ENCODE measurements around the gene CFAP91.
"Not testable (repeated sequence)": the region's sequence is repeated elsewhere in the genome, so short reads cannot be mapped to it uniquely, and the experiment has no call there.

Gene CFAP91

DNA sequence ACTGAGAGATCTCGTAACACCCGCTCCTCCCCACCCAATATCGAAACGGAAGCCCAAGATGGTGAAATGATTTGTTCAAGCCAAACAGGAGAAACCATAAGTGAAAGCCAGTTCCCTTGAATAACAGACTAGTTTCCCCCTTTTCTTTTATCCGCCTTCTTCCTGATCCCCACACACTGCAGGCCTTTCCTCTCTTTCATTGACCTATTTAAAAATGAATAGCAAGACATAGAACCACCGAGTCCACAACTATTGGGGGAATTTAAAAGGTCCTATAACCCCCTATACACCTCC is 25.2 kb upstream of the CFAP91 start:
- DNase-seq (ENCODE audit: low read depth in 3 of 3) = no peak

DNA sequence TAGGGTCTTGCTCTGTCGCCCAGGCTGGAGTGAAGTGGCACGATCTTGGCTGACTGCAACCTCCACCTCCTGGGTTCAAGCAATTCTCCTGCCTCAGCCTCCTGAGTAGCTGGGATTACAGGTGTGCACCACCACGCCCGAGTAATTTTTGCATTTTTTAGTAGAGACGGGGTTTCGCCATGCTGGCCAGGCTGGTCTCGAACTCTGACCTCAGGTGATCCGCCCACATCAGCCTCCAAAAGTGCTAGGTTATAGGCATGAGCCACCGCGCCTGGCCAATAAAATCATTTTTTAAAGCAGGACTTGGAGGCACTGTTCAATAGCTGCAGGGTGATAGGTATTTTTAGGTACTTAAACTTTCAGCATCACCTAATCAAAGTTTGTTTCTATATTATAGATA is 24.6 kb upstream of the CFAP91 start:
- not testable (repeated sequence) for DNase-seq (ENCODE audit: low read depth in 3 of 3)

- no peak for DNase-seq (ENCODE audit: low read depth in 3 of 3)
Observed at GRCh38 chr3:119679874-119680273, 22.9 kb upstream of the CFAP91 start.

DNA sequence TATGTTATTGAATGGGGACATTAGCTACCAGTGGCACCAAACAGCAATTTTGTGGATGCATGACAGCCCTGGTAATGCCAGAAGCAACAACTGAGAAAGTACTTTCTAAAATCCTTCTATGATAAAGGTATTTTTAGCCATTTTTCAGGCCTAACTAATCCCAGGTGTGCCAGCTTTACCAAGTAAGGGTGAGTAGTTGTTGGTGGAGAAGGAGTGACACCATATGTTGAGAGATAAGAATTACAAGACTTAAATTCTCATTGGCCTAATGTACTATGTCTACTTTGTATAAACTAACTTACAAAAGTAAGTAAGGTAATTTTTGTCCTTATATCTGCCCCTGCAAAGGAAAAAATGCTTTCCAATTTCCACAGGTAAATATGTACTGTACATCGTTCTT is 21.5 kb upstream of the CFAP91 start:
- DNase-seq (ENCODE audit: low read depth in 3 of 3) = no peak

DNA sequence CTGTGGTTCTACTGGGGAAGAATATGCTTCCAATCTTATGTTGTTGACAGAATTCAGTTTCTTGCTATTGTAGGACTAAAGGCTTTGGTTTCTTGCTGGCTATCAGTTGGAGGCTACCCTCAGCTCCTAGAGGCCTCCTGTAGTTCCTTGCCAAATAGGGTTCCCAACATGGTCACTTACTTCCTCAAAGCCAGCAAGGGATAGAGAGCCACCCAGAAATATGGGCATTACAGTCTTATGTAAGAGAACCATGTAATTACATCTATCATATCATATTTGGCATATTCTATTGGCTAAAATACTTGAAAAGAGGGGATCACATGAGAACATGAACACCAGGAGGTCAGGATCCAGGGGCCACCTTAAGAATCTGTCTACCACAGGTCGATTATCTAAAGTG is 19.4 kb upstream of the CFAP91 start:
- no peak for DNase-seq (ENCODE audit: low read depth in 3 of 3)

DNA sequence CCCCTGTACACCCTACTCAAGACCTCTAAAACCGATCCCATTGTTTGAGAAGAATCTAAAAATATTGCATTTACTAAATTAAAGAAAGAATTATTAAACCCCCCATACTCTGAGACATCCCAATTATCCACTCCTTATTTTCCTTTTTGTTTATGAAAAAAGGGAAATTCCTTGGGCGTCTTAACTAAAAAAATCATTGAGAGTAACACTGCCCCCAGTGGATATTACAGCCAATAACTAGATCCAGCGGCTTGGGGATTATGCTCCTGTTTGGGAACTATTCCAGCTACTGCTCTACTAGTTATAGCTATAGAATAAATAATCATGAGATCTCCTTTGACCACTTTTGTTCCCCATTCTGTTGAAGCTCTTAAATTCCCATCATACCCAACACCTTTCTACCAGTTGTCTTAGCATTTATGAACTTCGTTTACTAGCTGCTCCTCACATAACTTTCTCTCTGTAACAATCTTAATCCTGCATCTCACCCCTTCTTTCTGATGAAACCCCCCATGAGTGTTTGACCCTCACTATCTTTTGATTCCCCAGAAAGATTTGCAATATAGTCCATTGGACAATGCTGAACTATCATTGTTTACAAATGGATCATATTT is 12.7 kb upstream of the CFAP91 start:
- DNase-seq (ENCODE audit: low read depth in 3 of 3) = no peak

GRCh38 chr3:119695480-119695879 is 7.3 kb upstream of the CFAP91 start:
- DNase-seq (ENCODE audit: low read depth in 3 of 3) = no peak

DNA sequence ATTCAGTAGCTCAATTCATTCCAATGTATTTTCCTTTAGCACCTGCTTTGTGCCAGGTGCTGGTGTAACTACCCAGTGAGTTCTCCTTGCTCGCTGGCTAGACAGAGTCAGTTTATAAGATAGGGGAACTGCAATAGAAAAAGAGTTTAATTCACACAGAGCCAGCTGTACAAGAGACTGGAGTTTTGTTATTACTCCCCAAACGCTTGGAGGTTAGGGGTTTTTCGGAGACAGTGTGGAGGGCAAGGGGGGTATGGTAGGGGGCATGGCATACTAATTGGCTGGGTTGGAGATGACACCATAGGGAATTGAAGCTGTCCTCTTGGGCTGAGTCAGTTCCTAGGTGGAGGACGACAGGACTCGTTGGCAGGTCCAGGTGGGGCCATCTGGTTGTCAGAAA is 5.4 kb upstream of the CFAP91 start:
- DNase-seq (ENCODE audit: low read depth in 3 of 3) = no peak

DNA sequence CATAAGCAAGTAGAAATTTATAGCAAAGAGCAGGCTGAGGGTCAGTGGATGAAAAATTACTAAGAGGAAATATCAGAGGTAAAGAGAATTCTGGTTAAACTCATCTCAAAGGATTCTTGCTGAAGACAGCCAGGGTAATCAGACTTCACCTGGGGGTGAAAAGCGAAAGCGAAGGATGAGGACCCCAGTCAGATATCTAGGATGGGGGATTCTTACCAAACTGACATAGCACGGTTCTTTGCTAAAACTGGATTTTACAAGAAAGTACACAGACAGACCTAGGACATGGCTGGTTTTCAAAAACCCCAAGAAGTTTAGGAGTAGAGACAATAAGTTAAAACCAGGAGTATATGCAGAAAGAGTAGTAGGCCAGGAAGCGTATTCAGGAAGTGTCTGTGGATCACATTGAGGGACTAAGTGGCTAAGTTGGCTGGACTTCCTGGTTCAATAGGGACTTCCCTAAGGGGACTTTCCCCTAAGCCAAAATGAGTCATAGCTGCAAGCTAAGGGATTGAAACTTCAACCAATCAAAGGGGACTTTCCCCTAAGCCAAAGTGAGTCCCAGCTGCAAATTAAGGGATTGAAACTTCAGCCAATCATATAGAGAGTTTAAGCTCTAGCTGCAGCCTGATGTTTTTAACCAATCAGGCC is 2.4 kb upstream of the CFAP91 start:
- DNase-seq (ENCODE audit: low read depth in 3 of 3) = peak in 1 of 3 experiments; percentile 31

DNA sequence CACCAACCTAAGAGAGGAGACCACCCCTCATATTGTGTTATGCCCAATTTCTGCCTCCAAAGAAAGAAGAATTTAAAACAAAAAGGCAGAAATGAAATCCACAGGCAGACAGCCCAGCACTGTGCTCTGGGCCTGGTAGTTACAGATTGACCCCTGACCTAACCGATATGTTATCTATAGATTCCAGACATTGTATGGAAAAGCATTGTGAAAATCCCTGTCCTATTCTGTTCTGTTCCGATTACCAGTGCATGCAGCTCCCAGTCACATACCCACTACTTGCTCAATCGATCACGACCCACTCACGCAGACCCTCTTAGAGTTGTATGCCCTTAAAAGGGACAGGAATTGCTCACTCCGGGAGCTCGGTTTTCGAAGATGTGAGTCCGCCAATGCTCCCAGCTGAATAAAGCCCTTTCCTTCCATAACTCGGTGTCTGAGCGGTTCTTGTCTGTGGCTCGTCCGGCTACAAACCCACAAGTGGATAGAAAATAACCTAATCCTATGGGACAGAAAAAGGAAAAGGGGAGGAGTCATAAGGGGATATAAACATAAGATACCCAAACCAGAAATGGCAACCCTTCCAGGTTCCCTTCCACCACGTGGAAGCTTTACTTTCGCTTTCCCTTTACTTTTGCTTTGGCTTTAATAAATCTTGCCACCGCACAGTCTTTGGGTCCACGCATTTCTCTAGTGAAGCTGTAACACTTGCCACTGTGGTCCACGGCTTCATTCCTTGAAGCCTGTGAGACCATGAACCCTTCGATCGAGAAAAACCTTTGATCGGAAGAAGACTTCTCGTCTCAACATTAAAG is 1.7 kb upstream of the CFAP91 start:
- DNase-seq (ENCODE audit: low read depth in 3 of 3) = no peak

DNA sequence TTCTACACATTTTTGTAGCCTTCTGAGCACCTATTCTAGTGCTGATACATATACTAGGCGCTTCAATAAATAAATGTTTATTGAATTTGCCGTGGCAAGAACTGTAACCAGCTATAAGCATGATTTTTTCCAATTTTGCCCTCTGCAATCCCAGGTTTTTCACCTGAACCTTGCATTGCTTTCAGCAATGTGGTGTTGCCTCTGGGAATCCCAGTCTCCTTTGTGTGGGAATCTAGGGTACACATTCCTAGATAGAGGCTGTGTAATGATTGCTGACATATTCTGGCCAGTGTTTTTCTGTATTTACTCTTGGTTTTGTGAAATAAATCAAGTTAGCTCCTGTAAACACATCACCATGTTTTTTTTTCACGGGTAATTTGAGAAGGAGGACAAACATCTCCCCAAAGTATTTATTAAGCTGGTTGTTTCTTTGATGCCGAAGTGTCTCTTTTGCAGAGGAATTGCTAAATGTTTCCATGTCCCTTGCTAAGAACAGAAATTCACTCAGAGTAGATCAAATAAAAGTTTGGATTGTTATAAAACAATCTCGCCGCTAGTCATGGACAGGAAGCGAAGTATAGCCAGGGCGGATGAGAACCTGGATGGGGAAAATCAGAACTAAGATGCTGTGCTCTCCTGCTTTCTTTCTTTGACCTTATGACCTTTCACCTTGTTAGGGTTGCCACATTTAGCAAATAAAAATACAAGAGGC is 1.2 kb downstream of the CFAP91 start:
- DNase-seq (ENCODE audit: low read depth in 3 of 3) = no peak

DNA sequence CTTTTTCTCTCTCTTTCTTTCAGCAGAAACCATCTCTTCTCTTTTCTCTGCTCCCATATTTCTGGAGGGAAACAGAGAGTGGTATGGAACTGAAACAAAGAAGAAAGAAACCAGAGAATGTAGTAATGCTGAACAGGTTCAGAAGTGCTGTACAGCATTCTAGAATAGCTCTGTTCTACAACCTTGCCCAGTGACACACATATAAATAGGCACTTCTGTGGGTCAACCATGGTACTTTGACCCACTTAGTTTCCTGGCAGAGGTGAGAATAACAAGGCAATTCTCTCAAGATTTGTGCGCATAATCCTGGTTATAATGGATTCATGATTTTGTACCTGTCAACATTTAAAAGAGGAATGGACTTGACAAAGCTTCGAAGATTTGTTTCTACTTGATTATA is 12.3 kb downstream of the CFAP91 start:
- no peak for DNase-seq (ENCODE audit: low read depth in 3 of 3)

DNA sequence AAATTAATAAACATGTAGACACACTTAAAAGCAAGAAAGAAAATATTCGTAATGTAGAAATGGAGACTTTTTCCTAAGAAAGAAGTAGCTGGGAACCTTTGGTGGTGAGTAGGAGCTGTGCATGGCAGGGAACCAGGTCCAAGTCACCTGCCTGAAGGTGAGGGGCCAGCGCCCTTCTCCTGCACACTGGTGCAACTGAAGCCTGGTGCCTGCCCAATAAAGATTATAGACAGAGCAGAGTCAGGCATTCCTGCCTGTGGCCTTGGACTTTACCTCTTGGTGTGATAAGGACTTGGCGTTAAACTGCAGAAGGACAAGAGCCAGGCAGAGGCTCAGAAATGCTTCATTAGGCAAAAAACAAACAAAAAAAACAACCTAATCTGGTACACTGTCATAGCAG is 14.2 kb downstream of the CFAP91 start:
- no peak for DNase-seq (ENCODE audit: low read depth in 3 of 3)

GRCh38 chr3:119717520-119717919 is 14.7 kb downstream of the CFAP91 start:
- DNase-seq (ENCODE audit: low read depth in 3 of 3) = no peak

DNA sequence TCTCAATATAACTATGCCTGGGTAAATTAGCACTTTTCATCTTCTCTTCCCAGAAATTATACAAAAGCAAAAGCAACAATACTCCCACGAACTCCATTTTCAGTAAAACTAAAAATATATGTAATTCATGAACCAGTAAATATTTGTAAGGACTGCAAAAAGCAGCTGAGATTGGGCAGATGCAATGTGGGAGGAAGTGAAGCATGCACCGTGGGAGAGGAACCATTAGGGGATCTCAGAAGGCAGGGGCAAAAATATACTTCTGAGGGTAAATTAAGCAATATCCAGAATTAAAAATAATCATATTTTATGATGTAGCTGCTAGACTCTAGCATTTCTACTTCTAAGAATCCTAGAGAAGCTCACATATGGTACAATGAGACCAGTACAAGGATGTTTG is 20.2 kb downstream of the CFAP91 start:
- DNase-seq (ENCODE audit: low read depth in 3 of 3) = no peak

DNA sequence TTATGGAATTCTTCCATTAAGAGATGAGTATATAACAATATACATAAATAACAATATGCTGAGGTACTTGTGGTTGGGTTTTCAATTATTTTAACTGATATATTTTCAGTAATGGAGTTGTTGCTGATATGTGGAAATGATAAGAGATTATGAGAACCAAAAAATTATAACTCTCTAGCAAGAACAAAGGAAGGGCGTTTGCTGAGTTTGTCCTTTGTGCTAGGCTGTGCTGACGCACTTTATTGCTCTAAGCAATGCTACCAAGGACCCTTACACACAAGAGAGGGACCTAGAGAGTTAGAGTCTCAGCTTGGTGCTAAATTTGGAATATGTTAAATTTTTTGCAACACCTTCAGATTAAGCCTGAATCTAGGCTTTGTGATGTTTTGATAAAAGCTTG is 24.1 kb downstream of the CFAP91 start:
- DNase-seq (ENCODE audit: low read depth in 3 of 3) = no peak

DNA sequence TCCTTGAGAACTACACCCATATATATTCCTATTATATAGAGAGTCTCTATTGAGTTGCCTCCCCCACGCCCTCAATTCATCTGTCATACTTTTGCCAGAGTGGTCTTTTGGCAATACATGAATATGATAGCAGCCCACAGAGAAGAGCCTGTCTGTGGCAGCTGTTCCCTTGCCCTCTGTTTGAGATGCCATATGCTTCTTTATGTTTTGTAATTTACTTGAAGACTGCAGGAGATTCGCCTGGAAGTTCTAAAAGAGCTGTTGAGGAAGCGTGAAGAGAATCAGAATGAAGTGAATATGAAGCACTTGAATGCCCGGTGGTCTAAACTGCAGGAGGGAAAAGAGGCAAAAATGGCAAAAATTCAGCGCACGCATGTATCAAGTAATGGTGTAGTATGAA is 27.2 kb downstream of the CFAP91 start:
- DNase-seq (ENCODE audit: low read depth in 3 of 3) = no peak

- no peak for DNase-seq (ENCODE audit: low read depth in 3 of 3)
Observed at GRCh38 chr3:119731560-119732343, 28.9 kb downstream of the CFAP91 start.

GRCh38 chr3:119733812-119734211 is 31.0 kb downstream of the CFAP91 start:
- no peak for DNase-seq (ENCODE audit: low read depth in 3 of 3)

- DNase-seq (ENCODE audit: low read depth in 3 of 3) = no peak
Observed at GRCh38 chr3:119738741-119739140, 35.9 kb downstream of the CFAP91 start.

DNA sequence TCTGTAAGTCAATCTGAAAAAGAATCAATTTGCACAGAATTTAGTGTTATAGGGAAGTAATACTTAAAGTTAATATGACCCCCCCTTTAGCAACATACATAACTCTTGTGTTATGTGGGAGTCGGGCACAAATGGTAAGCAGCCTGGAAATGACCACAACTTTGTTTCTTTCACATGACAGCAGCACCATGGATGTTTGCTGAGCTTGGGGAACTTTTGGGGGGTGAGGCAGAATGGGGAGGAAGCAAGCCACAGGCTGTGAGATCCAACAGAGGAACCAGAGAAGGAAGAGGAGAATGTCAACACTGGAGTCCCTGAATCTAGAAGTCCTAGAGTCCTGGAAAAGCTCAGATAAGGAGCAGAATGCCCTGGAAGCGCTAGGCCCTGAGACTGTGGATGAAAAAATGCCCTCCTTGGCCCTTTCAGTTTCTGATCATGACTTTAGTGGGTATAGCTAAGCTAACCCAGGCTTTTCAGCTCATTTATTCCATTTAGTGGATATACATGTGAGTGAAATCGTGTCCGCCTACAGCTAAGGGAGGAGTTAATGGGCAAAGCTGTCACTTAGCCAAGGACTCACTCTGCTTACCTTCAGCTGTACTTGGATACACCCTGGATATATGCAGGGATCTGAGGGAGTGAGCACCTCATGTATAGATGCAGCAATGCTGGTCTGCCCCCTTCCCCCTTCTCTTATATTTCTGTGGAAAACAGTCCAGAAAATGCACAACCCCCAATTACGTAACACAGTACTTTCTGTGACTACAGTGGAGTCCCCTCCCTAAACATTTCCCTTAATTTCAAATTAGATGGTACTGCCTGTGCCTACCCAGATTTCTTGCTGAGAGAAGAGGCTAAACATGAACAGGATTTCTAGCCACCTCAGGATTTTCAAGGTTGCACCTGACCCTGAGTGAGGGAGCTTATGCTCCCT is 39.1 kb downstream of the CFAP91 start:
- DNase-seq (ENCODE audit: low read depth in 3 of 3) = no peak
